Gastrocnemius medialis (tissue), 4 donors: Measurements from ENCODE around the gene EIF4EBP2. TPM values are rescaled to one million over a fixed set of nuclear protein-coding genes. Genes with fewer than 3 reads are reported as not detected.

Source experiments
- ATAC-seq, 2 donors: fragments of 150-250 bp; one replicate each; pipeline ENCODE4 v1.9.1; 2016
- DNase-seq, 2 donors: peaks; one replicate each; pipeline ENCODE4 v3.0.0-alpha.2; 2019
- H3K27ac ChIP-seq, 4 donors: fragments of 200-600 bp; sonication (generic); 1 replicate in 1 of 4; 2 replicates in 3 of 4; pipeline ENCODE4 v1.5.1; 2016 to 2018; ENCODE audit warnings: mild to moderate bottlenecking in 2 of 4, moderate library complexity in 1 of 4
- H3K27me3 ChIP-seq, 3 donors: fragments of 200-600 bp; sonication (generic) in 2 of 3; 1 replicate in 1 of 3; 2 replicates in 2 of 3; pipeline versions ENCODE4 v1.5.1 to v1.6.0; 2016 to 2019; ENCODE audit warnings: mild to moderate bottlenecking in 1 of 3, moderate library complexity in 1 of 3
- H3K36me3 ChIP-seq, 2 donors: fragments of 200-600 bp; sonication (generic) in 1 of 2; one replicate each; pipeline ENCODE4 v1.5.1; 2017 to 2018
- H3K4me1 ChIP-seq, 2 donors: fragments of 200-600 bp; sonication (generic) in 1 of 2; one replicate each; pipeline ENCODE4 v1.5.1; 2016 to 2017; ENCODE audit warnings: mild to moderate bottlenecking in 2 of 2
- H3K4me3 ChIP-seq, 4 donors: fragments of 200-600 bp; sonication (generic) in 3 of 4; 1 replicate in 1 of 4; 2 replicates in 3 of 4; pipeline ENCODE4 v1.5.1; 2016 to 2019; ENCODE audit warnings: mild to moderate bottlenecking in 2 of 4
- H3K9me3 ChIP-seq, 3 donors: fragments of 200-600 bp; sonication (generic) in 2 of 3; 1 replicate in 1 of 3; 2 replicates in 2 of 3; pipeline ENCODE4 v1.5.1; 2016 to 2019
- POLR2A ChIP-seq, 2 donors: fragments of 450-650 bp; IDR thresholded peaks; one replicate each; pipeline ENCODE4 v1.6.1; 2017; ENCODE audit warnings: antibody characterized with exemption in 2 of 2, mild to moderate bottlenecking in 2 of 2, moderate library complexity in 2 of 2
- in situ Hi-C, 4 donors: fragments of 200-750 bp; cut with MboI; loops; one replicate each; pipeline versions ENCODE4 v1.15.0 to v1.8.0; 2017; ENCODE audit warnings: low sequenced_read_pairs in 4 of 4
- intact Hi-C: fragments of 100-400 bp; cut with DNase I; formaldehyde crosslinking; loops from one replicate; pipeline ENCODE4 v1.15.1; 2023; ENCODE audit warnings: low total_unique reads
- total RNA-seq, 4 donors: library from RNA; depleted of rRNA; stranded (reverse); fragments of >200 nt; gene quantifications; one replicate each; pipeline versions ENCODE4 v1.1.0 to v1.2.3, GENCODE V29; 2016
- TF ChIP-seq, protein P1 (sequence below), 5 experiments: fragments of 450-650 bp in 3 of 5; fragments of 200-600 bp in 2 of 5; sonication (generic) in 2 of 5; IDR thresholded peaks in 4 of 5; conservative IDR thresholded peaks in 1 of 5; 1 replicate in 4 of 5; 2 replicates in 1 of 5; pipeline ENCODE4 v1.5.1; 2016 to 2019; ENCODE audit warnings: antibody characterized with exemption in 5 of 5, mild to moderate bottlenecking in 3 of 5, moderate library complexity in 3 of 5

EIF4EBP2 gene
- total RNA-seq, 4 donors from 2014 or later = 58.4 to 141 (median 107) TPM

DNA sequence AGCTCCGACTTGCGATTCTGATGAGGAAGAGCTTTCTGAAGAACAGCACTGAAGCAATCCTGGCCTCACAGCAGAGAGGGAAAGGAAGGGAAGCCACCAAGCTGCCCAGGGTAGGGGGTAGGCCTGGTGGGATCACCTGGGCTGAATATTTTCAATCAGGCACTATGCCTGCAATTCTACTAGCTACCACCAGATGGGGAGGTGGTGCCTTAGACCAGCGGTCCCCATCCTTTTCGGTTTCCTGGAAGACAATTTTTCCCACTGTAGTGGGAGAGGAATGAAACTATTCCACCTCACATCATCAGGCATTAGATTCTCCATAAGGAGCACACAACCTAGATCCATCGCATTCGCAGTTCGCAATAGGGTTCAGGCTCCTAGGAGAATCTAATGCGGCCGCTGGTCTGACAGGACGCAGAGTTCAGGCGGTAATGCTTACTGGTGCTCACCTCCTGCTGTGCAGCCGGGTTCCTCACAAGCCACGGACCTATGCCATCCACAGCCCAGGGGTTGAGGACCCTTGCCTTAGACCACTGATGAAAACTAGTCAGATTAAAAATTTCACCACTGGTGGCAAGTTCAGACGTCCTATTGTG lies 24.3 kb upstream of the EIF4EBP2 start:
- no peak overlapping the region for H3K4me3 ChIP-seq
- TF ChIP-seq, protein P1, sequence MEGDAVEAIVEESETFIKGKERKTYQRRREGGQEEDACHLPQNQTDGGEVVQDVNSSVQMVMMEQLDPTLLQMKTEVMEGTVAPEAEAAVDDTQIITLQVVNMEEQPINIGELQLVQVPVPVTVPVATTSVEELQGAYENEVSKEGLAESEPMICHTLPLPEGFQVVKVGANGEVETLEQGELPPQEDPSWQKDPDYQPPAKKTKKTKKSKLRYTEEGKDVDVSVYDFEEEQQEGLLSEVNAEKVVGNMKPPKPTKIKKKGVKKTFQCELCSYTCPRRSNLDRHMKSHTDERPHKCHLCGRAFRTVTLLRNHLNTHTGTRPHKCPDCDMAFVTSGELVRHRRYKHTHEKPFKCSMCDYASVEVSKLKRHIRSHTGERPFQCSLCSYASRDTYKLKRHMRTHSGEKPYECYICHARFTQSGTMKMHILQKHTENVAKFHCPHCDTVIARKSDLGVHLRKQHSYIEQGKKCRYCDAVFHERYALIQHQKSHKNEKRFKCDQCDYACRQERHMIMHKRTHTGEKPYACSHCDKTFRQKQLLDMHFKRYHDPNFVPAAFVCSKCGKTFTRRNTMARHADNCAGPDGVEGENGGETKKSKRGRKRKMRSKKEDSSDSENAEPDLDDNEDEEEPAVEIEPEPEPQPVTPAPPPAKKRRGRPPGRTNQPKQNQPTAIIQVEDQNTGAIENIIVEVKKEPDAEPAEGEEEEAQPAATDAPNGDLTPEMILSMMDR (IDR thresholded peaks at IDR 0.05 in 4 of 5, conservative IDR thresholded peaks at IDR 0.05 in 1 of 5) = peak; percentile 31 to 76 (median 47)
- no peak for TF ChIP-seq POLR2A (IDR thresholded peaks at IDR 0.05)

DNA sequence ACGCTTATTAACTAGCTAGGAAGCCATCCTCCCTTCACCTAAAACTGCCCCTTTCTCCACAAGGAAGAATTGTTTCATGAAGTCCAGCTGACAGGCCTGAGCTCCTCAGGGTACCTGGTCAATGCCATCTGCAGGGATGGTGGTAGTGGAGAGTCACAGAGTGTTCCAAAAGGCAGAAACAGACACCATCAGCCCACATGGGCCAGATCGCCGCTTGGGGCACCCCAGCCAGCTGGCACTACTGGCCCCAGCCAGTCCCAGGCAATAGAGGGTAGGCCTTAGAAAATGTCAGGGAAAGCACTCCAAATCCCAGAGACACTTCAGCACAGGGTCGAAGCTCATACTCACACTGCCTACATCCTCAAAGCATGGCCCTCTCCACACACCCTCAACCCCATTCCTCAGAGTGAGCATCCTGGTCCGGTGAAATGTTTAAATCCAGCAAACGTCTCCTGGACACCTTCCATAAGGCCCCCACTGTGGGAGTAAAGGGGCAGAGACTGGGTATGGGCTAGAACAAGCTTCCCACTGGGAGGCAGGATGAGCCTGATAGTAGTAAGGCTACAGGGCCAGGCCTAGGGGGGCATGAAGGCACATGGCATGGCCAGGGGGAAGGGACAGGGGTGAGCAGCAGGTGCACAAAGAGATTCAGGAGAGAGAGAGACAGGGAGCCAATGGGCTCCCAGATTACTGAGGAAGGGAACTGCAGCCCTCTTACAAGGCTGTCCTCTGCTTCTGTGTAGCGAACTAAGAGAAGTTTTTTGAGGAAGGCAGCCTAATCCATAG lies 23.4 kb upstream of the EIF4EBP2 start:
- Histone ChIP-seq H3K9me3 (no peaks in the 10 kb centered on the region), H3K36me3 (no peaks in the 10 kb centered on the region), H3K4me3 (peak overlapping the region in 3 of 4 donors; percentile 72 to 85 (median 73)), H3K27me3 (no peaks in the 10 kb centered on the region), H3K27ac (peak overlapping the region; percentile 91 to 97 (median 95)), H3K4me1 (peaks cover 50 to 53% of the 10 kb centered on the region in 2 donors)
- in situ Hi-C loops (no loop called here), intact Hi-C loops (no loop called here)
- peak; percentile 62 to 85 for DNase-seq
- TF ChIP-seq, protein P1 (IDR thresholded peaks at IDR 0.05 in 4 of 5, conservative IDR thresholded peaks at IDR 0.05 in 1 of 5) = peak in 1 of 5 experiments; percentile 17
- no peak for TF ChIP-seq POLR2A (IDR thresholded peaks at IDR 0.05)
- ATAC-seq = peak; percentile 37 to 40

More for the DNA sequence above, 24.3 kb upstream of the EIF4EBP2 start:
- DNase-seq = no peak
- peak overlapping the region; percentile 91 to 97 (median 95) for H3K27ac ChIP-seq
- peaks cover 50 to 53% of the 10 kb centered on the region in 2 donors for H3K4me1 ChIP-seq
- no peaks in the 10 kb centered on the region for H3K9me3 ChIP-seq
- no peaks in the 10 kb centered on the region for H3K27me3 ChIP-seq
- H3K36me3 ChIP-seq = no peaks in the 10 kb centered on the region
- in situ Hi-C loops (no loop called here), intact Hi-C loops (no loop called here)
- ATAC-seq = no peak

DNA sequence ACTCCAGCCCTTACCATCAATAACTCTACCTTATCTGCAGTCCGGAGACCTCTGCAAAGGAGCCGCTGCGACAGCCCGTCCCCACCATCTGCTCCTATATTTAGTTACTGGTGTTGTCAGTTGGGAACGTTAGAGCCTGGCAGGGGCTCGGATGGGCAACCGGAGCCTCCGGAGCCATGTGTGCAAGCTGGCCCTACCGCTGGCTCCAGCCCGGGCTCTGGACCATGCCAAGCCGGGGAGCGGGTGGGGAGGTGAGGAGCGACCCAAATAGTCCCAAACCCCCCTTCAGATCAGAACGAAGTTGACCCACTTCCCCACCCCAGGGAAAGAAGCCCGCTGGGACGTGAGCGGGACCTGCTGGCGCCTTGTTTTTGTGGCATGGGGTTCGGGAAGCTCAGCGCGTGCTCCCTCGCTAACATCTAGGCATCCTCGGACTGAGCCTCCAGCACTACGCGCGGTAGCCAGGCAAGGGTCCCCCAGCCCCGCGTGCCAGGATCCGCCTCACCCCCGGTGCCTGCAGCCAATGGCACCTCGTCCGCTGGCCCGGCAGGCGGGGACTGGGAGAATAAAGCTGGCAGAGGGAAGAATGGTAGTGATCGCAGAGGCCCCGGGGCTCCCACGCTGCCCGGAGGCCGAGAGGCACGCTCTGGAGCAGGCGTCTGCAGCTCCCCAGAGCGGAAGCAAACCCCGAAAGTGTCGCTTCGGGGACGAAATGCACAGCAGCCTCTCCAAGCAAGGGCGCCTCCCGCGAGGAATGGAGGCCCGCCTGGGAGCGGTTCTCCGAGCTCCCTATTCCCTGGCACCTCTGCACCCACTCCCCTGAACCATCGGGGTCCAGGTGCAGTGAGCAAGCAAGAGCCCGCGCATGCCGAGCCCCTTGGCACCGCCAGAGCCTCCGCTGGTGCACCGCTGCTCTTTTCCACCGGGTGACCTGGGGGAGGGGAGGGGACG lies 22.2 kb upstream of the EIF4EBP2 start:
- Histone ChIP-seq H3K4me3 (peak overlapping the region; percentile 71 to 85 (median 72)), H3K27me3 (no peaks in the 10 kb centered on the region), H3K27ac (peak overlapping the region; percentile 91 to 97 (median 95)), H3K9me3 (no peaks in the 10 kb centered on the region), H3K36me3 (no peaks in the 10 kb centered on the region), H3K4me1 (peaks cover 44 to 47% of the 10 kb centered on the region in 2 donors)
- ATAC-seq (peak; percentile 59 to 60), DNase-seq (peak; percentile 82 to 91)
- in situ Hi-C loops = no loop called here
- TF ChIP-seq, protein P1 (IDR thresholded peaks at IDR 0.05 in 4 of 5, conservative IDR thresholded peaks at IDR 0.05 in 1 of 5) = peak in 1 of 5 experiments; percentile 37
- peak; percentile 81 to 84 for TF ChIP-seq POLR2A (IDR thresholded peaks at IDR 0.05)
- intact Hi-C loops = loop anchor here (1.0 to 2.0 kb wide), 2 partner anchors 23 to 49 kb away; partner anchors contain the start of gene EIF4EBP2

DNA sequence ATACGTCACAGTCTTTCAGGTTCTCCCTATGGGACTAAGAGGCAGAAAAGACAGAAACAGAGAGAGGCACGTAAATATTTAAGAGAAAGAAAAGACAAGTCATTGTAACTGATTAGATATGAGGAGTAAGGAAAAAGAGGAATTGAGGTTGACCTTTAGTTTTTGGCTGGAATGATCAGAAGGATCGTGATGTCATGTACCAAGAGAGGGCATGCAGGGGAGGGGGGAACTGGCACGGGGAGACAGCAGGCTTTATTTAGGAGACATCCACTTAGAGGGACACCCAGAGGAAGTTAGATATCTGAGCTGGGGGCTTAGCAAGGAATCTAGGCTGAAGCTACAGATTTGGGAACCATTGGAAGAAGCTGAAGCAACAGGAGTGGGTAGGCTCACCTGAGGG lies 12.3 kb upstream of the EIF4EBP2 start:
- Histone ChIP-seq H3K27me3 (no peaks in the 10 kb centered on the region), H3K4me1 (peaks cover 0 to 6% of the 10 kb centered on the region in 2 donors), H3K9me3 (no peaks in the 10 kb centered on the region), H3K27ac (no peak overlapping the region), H3K4me3 (no peak overlapping the region), H3K36me3 (no peaks in the 10 kb centered on the region)
- in situ Hi-C loops (no loop called here), intact Hi-C loops (no loop called here)
- TF ChIP-seq, protein P1 (IDR thresholded peaks at IDR 0.05 in 4 of 5, conservative IDR thresholded peaks at IDR 0.05 in 1 of 5) = no peak
- TF ChIP-seq POLR2A (IDR thresholded peaks at IDR 0.05) = no peak
- ATAC-seq (no peak), DNase-seq (no peak)
